HG03196 (cell line): ENCODE results near the gene RNU6-1.

ENCODE experiments used
- ATAC-seq: cut with Tn5 transposase; IDR thresholded peaks from one replicate; pipeline ENCODE4 v1.9.1; 2021; ENCODE audit not compliant: unreplicated experiment

Gene RNU6-1

GRCh38 chr15:67822537-67823313, 17.1 kb downstream of the RNU6-1 start:
- ATAC-seq = no peak

DNA sequence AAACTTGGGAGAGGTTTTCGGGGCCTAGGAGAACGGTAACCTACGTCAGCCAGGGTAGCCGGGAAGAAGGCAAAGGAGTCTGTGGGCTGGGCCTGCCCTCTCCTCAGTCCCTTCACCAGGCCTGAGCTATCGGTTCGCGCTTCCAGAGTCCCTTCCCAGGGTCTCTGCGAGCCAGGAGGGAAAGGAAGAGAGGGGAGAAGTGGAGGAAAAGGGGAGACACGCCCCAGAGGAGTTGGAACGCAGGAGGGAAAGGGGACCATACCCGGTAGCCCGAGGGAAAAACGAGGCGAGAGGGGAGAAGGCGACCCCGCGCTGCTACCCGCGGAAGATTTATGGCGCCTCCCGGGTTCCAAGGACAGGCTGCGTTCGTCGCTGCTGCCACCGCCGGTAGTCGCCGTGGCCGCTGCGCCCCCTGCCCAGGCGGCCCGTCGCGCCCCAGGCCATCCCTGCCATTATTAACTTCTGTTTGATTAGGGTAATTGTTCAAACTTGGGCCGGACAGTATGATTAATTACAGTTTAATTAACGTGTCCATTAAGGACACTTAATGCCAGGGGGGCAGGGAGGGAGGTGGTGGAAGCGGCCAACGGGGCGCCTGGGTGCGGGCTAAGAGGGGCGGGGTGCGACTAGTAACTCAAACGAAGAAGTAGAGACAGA, 17.9 kb downstream of the RNU6-1 start:
- no peak for ATAC-seq

DNA sequence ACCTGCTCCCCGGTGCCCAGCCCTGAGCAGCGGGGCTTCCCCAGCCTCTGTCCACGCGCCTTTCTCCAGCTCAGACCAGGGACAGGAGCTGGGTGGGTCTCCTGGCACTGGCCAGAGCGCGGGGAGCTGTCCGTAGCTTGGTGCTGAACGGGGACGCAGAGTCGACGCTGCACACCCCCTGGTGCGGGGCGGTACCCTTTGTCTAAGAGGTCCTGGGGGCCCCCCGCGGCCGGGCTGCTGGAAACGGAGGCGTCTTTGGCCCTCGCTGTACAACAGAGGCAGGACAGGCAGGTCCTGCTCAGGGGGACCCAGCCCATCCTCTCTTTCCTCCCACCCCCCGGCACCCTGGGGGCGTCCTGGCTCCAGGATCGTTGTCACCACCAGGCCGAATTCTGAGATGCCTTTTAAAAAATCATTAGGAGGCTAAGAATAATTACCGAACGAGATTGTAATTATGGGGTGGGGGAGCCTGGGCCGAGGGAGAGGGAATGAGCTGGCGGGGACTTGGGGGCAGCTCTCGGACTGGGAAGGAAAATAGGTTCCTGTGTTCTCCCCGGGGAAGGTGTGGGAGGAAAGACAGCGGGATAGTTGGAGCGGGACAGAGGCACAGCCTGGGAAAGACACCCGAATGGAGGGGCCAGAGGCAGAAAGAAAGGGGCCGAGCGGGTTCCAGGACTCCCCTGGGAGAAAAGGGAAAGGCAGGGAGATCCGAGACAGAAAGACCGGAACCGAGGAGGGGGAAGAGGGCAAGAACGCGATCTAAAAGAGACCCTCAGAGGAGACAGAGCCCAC, 18.7 kb downstream of the RNU6-1 start:
- no peak for ATAC-seq

DNA sequence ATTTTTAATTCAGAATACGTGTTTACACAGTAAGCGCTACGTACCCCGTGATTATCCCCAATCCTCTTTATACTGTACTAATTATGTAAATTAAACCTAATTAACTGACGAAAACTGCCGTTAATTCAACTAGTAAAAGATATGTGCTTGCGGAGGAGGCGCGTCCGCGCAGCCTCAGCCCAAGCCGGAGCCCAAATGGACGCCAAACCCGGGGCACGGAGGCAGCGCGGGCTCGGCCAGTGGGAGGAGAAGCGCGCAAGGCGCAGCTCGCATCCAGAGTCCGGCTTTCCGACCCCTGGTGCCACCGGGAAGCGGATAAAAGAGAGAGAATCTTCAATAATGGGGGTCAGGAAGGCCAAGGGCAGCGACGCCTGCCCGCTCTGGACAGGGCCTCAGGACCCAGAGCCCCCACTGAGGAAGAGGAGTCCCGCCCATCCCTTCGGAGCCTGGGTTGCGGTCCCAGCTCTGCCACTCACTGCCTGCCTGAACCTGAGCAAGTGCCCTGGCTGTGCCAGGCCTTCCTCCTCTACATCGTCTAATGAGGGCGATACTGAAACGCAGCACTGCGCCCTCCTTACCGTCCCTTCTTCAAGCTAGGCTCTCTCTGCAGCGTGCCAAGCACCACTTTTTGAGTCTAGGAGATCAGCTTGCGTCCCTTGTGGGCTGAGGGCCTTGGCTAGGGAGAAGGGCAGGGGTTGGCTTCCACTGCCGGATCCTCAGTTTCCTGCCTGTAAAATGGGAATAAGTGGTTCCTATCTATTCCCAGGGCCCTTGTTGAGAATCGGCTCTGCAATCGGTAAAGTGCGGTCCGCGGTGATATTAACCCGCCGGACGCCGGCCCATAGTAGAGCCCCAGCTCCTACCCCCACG, 19.5 kb downstream of the RNU6-1 start:
- no peak for ATAC-seq

GRCh38 chr15:67819636-67820035, 20.2 kb downstream of the RNU6-1 start:
- no peak for ATAC-seq

DNA sequence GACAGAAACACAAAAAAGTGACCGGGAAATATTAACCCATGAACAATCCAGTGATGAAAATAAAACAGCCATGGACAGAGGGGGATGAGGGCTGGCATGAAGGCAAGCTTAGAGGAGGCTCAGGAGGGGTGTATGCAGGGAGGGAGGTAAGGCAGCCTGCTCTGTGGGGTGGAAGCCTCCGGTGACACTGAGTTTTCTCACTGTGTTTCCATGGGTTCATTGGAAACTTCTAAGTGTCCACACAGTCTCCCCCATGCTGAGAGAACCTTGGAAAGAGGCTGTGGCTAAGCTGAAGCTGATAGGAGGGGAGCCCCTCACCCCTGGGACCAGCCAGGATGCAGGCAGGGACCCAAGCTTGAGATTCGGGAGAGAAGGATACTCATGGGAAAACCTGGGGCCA, 21.4 kb downstream of the RNU6-1 start:
- no peak for ATAC-seq

DNA sequence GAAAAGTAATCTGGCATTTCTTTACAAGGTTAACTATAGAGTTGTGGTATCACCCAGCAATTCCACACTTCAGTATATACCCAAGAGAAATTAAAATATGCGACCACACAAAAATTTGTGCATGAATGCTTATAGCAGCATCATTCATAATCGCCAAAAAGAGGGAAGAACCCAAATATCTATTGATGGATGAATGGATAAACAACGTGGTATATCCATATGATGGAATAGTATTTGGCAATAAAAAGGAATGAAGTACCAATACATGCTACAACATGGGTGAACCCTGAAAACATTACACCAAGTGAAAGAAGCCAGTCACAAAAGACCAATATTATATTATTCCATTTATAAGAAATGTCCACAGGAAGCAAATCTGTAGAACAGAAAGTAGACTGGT, 23.2 kb downstream of the RNU6-1 start:
- no peak for ATAC-seq

DNA sequence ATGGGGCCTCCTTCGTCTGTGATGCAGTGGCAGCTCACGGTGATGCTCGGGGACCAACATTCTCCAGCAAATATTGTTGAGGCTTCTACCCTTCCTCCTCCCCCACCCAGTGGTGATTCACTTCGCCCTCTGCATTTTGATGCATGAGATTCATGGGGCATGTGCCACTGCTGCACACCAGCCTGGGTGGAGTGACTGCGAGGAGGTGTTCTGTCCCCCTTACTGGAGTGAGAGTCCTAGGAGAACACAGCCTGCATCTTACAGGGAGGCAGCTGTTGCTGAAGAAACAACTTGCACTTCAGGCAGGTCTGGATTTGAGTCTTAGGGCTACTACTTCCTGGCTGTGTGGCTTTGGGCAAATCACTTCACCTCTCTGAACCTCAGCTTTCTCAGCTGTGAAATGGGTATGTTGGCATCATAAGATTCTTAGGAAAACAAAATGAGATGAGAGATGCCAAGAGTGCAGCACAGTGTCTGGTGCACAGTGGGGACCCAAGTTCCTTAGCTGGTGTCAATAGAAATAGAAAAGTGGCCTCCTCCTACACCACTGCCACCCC, 24.7 kb downstream of the RNU6-1 start:
- ATAC-seq = no peak

GRCh38 chr15:67813104-67813634, 26.7 kb downstream of the RNU6-1 start:
- ATAC-seq = no peak

- no peak for ATAC-seq
These were observed 27.6 kb downstream of the RNU6-1 start for GRCh38 chr15:67812241-67812644.

GRCh38 chr15:67809866-67810265, 30.0 kb downstream of the RNU6-1 start:
- no peak for ATAC-seq

DNA sequence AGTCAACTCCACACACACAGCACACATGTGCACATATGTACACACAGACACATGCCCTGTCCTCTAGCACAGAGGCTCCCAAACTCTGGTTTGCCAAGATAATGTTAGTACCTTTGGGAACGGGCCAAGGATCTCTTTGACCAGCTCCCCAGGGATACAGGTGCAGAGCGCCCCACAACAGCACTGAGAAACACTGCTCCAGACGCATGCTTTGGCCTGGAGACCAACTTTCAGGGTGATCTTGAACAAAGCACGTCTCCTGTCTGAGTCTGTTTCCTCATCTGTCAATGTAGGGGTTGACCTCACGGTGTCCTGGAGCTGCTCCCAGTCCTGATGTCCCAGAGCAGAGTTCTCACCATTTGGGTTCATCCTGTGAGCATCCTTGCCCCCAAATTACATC, 30.4 kb downstream of the RNU6-1 start:
- no peak for ATAC-seq

DNA sequence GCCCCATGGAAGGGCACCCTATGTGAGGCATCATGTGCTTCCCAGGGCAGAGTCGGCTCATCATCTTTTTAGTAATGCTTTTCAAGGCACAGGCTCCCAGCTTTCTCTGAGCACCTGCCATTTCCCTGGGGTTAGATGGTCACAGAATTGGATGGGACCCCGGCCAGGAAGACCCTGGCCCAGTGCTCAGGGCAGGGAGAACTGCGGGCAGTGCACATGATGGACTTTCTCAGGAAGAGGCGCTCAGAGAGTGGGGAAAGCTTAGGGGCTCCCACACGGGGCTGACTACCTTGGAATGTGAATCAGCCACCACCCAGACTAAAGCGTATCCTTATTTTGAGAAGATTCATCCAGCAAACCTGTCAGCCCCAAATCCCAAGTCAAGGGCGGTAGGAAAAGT, 31.0 kb downstream of the RNU6-1 start:
- no peak for ATAC-seq

DNA sequence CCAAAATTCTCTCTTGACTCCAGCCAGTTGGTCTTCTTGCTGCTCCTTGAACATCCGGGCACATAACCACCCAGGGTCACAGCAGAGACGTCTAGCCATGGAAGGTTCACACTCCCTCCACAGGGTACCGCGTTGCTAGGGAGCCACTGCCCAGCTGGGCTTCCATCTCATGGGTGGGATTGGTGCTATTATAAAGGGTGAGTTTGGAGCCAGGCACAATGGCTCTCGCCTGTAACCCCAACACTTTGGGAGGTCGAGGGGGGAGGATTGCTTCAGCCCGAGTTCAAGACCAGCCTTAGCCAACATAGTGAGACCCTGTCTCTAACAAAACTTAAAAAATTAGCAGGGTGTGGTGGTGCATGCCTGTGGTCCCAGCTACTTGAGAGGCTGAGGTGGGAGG, 32.0 kb downstream of the RNU6-1 start:
- no peak for ATAC-seq

GRCh38 chr15:67807141-67807540, 32.7 kb downstream of the RNU6-1 start:
- no peak for ATAC-seq

DNA sequence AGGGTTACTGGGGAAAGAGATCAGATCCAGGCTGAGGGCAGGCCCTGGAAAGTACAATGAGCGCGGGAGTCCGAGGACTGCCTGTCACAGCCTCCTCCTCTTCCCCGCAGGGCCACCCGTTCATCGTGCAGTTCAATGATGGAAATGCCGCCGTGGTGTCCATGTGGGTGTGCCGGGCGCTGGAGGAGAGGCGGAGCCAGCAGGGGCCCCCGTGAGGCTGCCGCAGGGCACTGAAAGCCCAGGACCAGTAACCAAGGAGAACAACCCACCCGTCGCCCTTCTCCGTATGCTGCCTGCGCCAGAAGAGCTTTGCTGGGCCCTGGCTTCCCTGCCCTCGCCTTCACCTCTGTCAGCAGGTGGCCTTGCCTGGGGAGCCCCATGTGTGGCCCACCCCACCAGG, 33.3 kb downstream of the RNU6-1 start:
- ATAC-seq = no peak

- ATAC-seq = no peak
These were observed 34.0 kb downstream of the RNU6-1 start for GRCh38 chr15:67805666-67806516.

DNA sequence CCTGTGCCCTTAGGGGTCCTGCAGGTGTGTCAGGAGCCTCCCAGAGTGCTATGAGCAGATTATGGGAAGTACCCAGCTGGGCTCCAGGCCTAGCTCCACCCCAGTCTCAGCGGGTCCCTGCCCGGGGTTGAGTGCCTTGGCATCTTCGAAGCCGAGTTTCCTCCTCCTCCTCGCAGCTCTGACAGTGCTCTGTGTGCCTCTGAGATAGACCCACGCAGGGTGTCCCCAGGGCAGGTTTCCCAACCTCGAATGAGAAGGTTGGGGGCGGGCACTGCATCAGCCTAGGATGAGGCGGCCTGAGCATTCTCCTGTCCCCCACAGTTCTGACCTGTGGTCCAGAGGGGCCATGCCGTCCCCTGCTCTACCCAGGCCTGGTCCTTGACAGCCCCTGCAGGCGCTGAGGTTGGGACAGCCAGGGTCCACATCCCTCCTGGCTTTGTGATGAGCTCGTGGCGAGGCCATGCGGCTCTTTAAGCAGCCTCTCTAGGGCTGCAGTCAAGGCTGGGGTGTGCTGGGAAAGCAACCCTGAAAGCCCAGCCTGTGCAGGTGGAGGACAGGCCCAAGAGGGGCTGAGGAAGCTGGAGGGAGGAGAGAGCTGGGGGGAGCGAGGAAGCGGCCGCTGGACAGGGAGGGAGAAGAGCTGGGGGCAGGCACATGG, 34.7 kb downstream of the RNU6-1 start:
- ATAC-seq = no peak
